ENCODE data around the gene SDE2.
"Not testable (repeated sequence)": the region's sequence is repeated elsewhere in the genome, so short reads cannot be mapped to it uniquely, and the experiment has no call there.

Gene SDE2

GRCh38 chr1:226004396-226004795 is 5.3 kb upstream of the SDE2 start:
- DNase-seq = no peak

GRCh38 chr1:226003502-226004170 is 4.5 kb upstream of the SDE2 start:
- no peak for DNase-seq

DNA sequence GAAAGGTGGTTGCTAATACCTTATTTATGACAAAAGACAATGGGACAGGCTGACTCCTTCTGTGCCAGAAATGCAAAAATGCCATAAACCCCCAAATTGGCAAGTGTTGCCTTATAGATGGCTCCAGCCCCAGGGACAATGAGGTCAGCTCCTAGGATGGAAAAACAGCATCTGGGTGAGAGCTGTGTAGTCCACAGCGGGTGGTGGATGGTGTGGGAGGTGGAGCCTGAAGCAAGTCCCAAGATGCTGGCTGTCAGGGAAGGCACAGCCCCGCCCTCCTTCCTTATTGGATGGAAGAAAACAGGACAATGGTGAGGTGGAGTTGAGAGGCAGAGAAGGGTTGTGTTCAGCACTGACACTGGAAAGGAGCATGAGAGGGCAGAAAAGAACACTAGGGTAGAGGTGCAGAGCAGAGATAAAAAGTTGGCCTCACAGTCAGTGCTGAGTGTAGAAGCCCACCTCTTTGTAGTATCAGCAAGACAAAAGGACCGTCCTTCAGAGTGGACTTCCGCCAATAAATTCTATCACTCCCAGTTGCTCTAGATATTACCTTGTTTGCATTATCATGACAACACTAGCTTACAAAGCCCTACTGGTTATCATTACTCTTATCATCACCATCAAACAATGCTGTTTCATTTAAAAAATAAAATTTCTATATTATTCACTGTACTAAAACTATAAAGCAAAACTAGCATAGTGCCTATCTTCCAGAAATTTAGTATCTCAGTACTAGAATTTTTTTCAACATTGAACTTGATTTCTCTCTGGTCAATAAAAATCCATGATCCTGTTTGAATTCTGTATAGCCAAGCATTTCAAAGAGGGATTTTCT is 3.7 kb upstream of the SDE2 start:
- peak; percentile 77 for DNase-seq

DNA sequence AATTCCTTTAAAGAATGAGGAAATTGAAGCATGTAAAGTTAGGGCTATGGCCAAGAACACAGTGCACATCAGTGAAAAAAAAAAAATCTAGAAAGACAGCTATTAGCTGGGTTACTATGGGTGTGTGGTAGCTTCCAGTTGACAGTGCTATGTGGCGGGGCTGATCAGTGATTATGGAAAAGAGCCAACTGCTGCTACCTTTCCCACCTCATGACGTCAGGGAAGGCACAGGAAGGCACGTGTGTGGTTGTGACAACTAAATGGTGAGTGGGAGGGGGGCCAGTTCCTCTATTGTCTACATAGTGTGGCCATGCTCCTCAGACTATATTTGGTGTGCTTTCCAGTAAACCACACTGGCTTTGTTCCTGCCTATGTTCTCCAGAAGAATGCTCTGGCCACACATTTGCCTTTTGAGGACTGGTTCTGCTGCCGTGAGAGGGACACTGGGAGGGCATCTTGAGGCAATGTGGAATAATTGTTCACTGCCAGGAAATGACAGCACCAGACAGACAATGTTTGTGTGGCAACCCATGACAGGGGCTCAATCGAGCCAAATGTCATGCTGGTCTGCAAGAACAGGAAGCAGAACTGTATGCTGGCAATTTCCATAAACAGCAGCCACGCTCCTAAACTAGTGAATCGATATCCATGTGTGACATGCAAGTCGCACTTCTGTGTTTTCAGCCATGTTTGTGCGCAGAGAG is 3.0 kb upstream of the SDE2 start:
- peak; percentile 88 for DNase-seq

- DNase-seq = no peak
Observed at GRCh38 chr1:226001088-226001487, 1.9 kb upstream of the SDE2 start.

- DNase-seq = not testable (repeated sequence)
Observed at GRCh38 chr1:226000493-226001081, 1.4 kb upstream of the SDE2 start.

GRCh38 chr1:225999912-226000337 is 782 bp upstream of the SDE2 start:
- no peak for DNase-seq

DNA sequence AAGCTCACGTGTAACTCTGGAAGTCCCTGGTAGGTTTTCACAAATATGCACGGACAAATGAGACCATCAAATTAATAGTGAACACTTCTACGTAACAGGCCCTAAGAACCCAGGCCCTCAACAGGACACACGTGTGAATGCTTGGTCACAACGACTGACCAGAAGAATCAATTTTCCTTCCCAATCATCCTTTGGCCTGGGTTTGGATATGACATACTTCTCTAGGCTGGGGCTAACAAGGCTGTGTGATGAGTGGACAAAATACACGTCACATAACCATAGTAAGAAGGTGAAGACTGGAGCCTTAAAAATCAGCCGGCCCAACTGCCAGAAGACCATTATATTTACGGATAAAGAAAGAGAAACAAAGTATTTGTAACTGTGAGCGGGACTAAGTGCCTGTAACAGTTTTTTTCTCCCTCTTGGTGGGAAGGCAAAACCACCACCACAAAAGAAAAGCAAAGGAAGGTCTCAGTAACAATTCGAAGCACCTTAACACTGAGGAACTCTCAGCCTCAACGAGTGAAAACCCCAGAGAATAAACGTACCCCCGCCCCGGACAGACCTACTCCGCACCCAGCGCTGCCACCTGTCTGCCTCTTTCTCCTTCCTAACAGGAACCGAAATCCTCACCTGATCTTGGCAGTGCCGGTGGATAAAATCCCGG is 450 bp downstream of the SDE2 start:
- DNase-seq = no peak

- no peak for DNase-seq
Observed at GRCh38 chr1:225996946-225997545, 2.1 kb downstream of the SDE2 start.

GRCh38 chr1:225995919-225996864 is 3.0 kb downstream of the SDE2 start:
- DNase-seq = no peak

DNA sequence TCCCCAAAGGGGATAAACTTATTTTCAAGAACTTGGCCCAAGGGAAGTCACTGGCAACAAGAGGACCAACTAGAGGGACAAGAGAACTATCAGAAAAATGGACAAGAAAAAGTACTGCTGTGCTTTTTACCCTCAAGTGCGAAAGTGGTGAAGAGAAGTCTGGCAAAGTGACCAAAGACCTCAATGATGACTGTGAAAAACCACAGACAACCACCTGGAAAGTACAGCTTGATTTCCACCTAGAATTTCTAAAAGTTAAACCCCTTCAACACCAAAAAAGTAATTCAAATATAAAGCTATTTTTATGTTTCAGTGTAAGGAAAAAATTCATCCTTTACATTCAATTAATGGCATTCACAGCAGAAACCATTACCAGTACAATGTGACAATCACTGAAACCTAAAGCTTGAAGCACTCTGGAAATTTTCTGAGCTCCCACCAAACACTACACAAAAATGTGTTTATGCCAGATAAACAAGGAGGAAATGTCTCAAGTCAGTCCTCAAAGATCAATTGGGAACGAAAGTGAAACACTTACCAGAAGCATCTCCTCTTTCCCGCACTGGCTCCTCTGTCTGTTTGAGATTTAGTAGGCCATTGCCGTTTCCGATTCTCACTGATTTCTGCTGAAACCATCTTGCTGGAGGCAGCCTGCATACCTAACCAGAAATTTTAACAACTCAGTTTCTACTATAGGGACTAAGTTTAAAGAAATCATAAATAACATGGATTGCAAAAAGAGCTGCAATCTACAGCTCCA is 8.3 kb downstream of the SDE2 start:
- no peak for DNase-seq

- DNase-seq = peak; percentile 40
Observed at GRCh38 chr1:225987491-225988316, 11.4 kb downstream of the SDE2 start.

DNA sequence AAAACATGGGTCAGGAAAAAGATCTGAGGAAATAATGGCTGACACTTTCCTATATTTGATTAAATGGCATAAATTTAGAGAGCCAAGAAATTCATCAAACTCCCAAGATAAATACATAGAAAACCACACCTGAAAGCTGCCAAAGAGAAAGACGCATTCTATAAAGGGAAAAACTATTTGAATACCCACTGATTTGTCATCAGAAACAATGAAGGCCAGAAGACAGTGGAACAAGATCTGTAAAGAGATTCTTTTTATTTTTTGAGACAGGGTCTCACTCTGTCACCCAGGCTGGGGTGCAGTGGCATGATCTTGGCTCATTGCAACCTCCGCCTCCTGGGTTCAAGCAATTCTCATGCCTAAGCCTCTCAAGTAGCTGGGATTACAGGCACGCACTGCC is 17.4 kb downstream of the SDE2 start:
- DNase-seq = no peak

- DNase-seq = peak; percentile 35
Observed at GRCh38 chr1:225980005-225980836, 18.9 kb downstream of the SDE2 start.

DNA sequence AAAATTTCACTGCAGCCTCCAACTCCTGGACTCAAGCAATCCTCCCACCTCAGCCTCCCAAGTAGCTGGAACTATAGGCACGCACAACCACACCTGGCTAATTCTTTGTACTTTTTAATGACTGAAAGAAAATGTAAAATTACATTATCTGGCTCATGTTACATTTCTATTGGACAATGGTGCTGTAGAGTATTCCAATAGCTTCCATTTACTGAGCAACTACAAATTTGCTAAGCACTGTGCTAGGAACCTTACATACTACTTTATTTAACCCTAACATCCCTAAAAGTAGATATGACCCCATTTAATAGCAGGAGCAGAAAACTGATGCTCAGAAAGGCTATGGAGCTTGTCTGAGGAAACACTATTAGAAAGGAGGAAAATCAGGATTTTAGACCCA is 19.7 kb downstream of the SDE2 start:
- DNase-seq = no peak

GRCh38 chr1:225977937-225978748 is 21.0 kb downstream of the SDE2 start:
- DNase-seq = no peak

DNA sequence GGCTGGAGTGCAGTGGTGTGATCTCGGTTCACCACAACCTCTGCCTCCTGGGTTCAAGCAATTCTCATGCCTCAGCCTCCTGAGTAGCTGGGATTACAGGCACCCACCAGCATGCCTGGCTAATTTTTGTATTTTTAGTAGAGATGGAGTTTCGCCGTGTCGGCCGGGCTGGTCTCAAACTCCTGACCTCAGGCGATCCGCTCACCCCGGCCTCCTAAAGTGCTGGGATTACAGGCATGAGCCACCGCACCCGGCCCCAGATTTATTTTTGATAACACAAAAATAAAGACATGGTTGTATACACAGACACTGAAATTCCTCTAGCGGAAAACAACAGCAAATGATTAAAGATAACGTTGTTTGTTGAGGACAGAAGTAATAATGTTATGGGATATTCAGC is 24.0 kb downstream of the SDE2 start:
- not testable (repeated sequence) for DNase-seq

GRCh38 chr1:225974454-225974853 is 24.7 kb downstream of the SDE2 start:
- no peak for DNase-seq
